Vagina (tissue), 2 donors: ENCODE measurements around the gene NALF2. TPM values are rescaled to one million over a fixed set of nuclear protein-coding genes. Genes with fewer than 3 reads are reported as not detected.

ENCODE experiments used
- DNase-seq, 2 donors: peaks; one replicate each; pipeline ENCODE4 v3.0.0-alpha.2; 2017; ENCODE audit errors: extremely low spot score in 2 of 2
- H3K27ac ChIP-seq: fragments of 200-600 bp; sonication (generic); one replicate; pipeline ENCODE4 v1.5.1; 2019
- H3K27me3 ChIP-seq: fragments of 200-600 bp; sonication (generic); one replicate; pipeline ENCODE4 v1.5.1; 2019
- H3K36me3 ChIP-seq, 2 donors: fragments of 200-600 bp; sonication (generic); one replicate each; pipeline ENCODE4 v1.5.1; 2017 to 2019
- H3K4me1 ChIP-seq: fragments of 200-600 bp; sonication (generic); one replicate; pipeline ENCODE4 v1.5.1; 2019
- H3K4me3 ChIP-seq, 2 donors: fragments of 200-600 bp; sonication (generic); 1 replicate in 1 of 2; 2 replicates in 1 of 2; pipeline ENCODE4 v1.5.1; 2016 to 2019
- H3K9me3 ChIP-seq: fragments of 200-600 bp; sonication (generic); one replicate; pipeline ENCODE4 v1.5.1; 2019
- CTCF ChIP-seq, 3 experiments: fragments of 450-650 bp in 2 of 3; fragments of 200-600 bp in 1 of 3; sonication (generic) in 1 of 3; IDR thresholded peaks; one replicate each; pipeline ENCODE4 v1.5.1; 2017 to 2019; ENCODE audit warnings: antibody characterized with exemption in 3 of 3, mild to moderate bottlenecking in 2 of 3, moderate library complexity in 2 of 3
- POLR2A ChIP-seq, 2 donors: fragments of 450-650 bp; IDR thresholded peaks; one replicate each; pipeline ENCODE4 v1.6.1; 2017; ENCODE audit warnings: antibody characterized with exemption in 2 of 2, mild to moderate bottlenecking in 2 of 2, moderate library complexity in 2 of 2
- POLR2AphosphoS5 ChIP-seq, 2 donors: sonication (generic); formaldehyde crosslinking; IDR thresholded peaks; one replicate each; pipeline ENCODE4 v1.9.0; 2017; ENCODE audit warnings: antibody characterized with exemption in 2 of 2, mild to moderate bottlenecking in 2 of 2, low read depth in 1 of 2; ENCODE audit not compliant: insufficient read depth in 1 of 2
- intact Hi-C: fragments of 100-400 bp; cut with DNase I; formaldehyde crosslinking; loops from one replicate; pipeline ENCODE4 v1.15.1; 2023
- total RNA-seq: library from RNA; depleted of rRNA; stranded (reverse); fragments of >200 nt; gene quantifications from one replicate; pipeline ENCODE4 v1.2.3, GENCODE V29; 2016

The NALF2 gene
- total RNA-seq, 1 donor from 2014 or later, result 0.49 TPM

GRCh38 chrX:69508610-69509009 lies 4.5 kb downstream of the NALF2 start:
- H3K27ac ChIP-seq, result no peak overlapping the region
- H3K4me1 ChIP-seq, result peaks cover 6% of the 10 kb centered on the region
- peak; percentile 77 to 82 for DNase-seq
- intact Hi-C loops, result no loop called here
- no peaks in the 10 kb centered on the region for H3K36me3 ChIP-seq
- H3K27me3 ChIP-seq, result no peaks in the 10 kb centered on the region
- no peaks in the 10 kb centered on the region for H3K9me3 ChIP-seq
- H3K4me3 ChIP-seq, result no peak overlapping the region
- TF ChIP-seq POLR2A (IDR thresholded peaks at IDR 0.05) (no peak), CTCF (IDR thresholded peaks at IDR 0.05) (no peak), POLR2AphosphoS5 (IDR thresholded peaks at IDR 0.05; ENCODE audit: insufficient read depth in 1 of 2, low read depth in 1 of 2) (no peak)

GRCh38 chrX:69510137-69510715 lies 6.1 kb downstream of the NALF2 start:
- Histone ChIP-seq H3K9me3 (no peaks in the 10 kb centered on the region), H3K36me3 (no peaks in the 10 kb centered on the region), H3K27me3 (no peaks in the 10 kb centered on the region), H3K27ac (no peak overlapping the region), H3K4me3 (no peak overlapping the region), H3K4me1 (no peaks in the 10 kb centered on the region)
- intact Hi-C loops, result no loop called here
- peak; percentile 58 to 65 for DNase-seq
- no peak for TF ChIP-seq CTCF (IDR thresholded peaks at IDR 0.05)
- TF ChIP-seq POLR2A (IDR thresholded peaks at IDR 0.05), result no peak
- no peak for TF ChIP-seq POLR2AphosphoS5 (IDR thresholded peaks at IDR 0.05; ENCODE audit: insufficient read depth in 1 of 2, low read depth in 1 of 2)

GRCh38 chrX:69510914-69511513 lies 6.9 kb downstream of the NALF2 start:
- no peaks in the 10 kb centered on the region for H3K9me3 ChIP-seq
- H3K4me3 ChIP-seq, result no peak overlapping the region
- no peaks in the 10 kb centered on the region for H3K27me3 ChIP-seq
- DNase-seq, result peak in 1 of 2 donors; percentile 42
- TF ChIP-seq POLR2AphosphoS5 (IDR thresholded peaks at IDR 0.05; ENCODE audit: insufficient read depth in 1 of 2, low read depth in 1 of 2), result no peak
- no peak for TF ChIP-seq POLR2A (IDR thresholded peaks at IDR 0.05)
- TF ChIP-seq CTCF (IDR thresholded peaks at IDR 0.05), result no peak
- no peaks in the 10 kb centered on the region for H3K4me1 ChIP-seq
- H3K27ac ChIP-seq, result no peak overlapping the region
- H3K36me3 ChIP-seq, result no peaks in the 10 kb centered on the region
- intact Hi-C loops, result no loop called here

GRCh38 chrX:69522052-69522451 lies 17.9 kb downstream of the NALF2 start:
- Histone ChIP-seq H3K4me3 (no peak overlapping the region), H3K27me3 (no peaks in the 10 kb centered on the region), H3K9me3 (no peaks in the 10 kb centered on the region), H3K36me3 (no peaks in the 10 kb centered on the region), H3K27ac (no peak overlapping the region), H3K4me1 (no peaks in the 10 kb centered on the region)
- intact Hi-C loops, result no loop called here
- TF ChIP-seq POLR2AphosphoS5 (IDR thresholded peaks at IDR 0.05; ENCODE audit: insufficient read depth in 1 of 2, low read depth in 1 of 2) (no peak), CTCF (IDR thresholded peaks at IDR 0.05) (no peak), POLR2A (IDR thresholded peaks at IDR 0.05) (no peak)
- no peak for DNase-seq

GRCh38 chrX:69523314-69523713 lies 19.2 kb downstream of the NALF2 start:
- no peaks in the 10 kb centered on the region for H3K36me3 ChIP-seq
- no peaks in the 10 kb centered on the region for H3K9me3 ChIP-seq
- no peaks in the 10 kb centered on the region for H3K27me3 ChIP-seq
- H3K27ac ChIP-seq, result no peak overlapping the region
- H3K4me3 ChIP-seq, result no peak overlapping the region
- intact Hi-C loops, result no loop called here
- no peak for DNase-seq
- H3K4me1 ChIP-seq, result no peaks in the 10 kb centered on the region
- TF ChIP-seq POLR2AphosphoS5 (IDR thresholded peaks at IDR 0.05; ENCODE audit: insufficient read depth in 1 of 2, low read depth in 1 of 2), result no peak
- no peak for TF ChIP-seq CTCF (IDR thresholded peaks at IDR 0.05)
- TF ChIP-seq POLR2A (IDR thresholded peaks at IDR 0.05), result no peak
